ENCODE measurements around the gene NPAS3.

The NPAS3 gene

GRCh38 chr14:33381717-33382116 lies 443.0 kb downstream of the NPAS3 start:
- no peak for DNase-seq (ENCODE audit: low spot score)

DNA sequence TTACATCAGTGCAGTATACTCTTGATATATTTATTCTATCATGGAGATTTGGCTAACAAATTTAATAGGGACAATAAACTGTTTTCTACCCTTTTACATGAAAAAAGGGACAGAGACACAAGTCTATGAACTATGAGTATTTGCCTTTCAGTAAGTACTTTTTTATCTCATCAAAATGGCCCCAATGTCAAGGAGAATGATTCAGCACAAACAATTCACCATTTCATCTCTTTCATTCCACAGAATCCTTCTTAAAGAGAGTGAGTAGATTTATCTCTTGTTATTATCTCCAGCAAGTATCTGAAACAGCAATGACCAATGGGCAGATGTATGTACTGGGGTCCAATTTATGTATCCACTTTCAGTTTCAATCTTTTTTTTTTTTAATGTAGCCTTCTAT lies 447.5 kb downstream of the NPAS3 start:
- DNase-seq (ENCODE audit: low spot score), result no peak

DNA sequence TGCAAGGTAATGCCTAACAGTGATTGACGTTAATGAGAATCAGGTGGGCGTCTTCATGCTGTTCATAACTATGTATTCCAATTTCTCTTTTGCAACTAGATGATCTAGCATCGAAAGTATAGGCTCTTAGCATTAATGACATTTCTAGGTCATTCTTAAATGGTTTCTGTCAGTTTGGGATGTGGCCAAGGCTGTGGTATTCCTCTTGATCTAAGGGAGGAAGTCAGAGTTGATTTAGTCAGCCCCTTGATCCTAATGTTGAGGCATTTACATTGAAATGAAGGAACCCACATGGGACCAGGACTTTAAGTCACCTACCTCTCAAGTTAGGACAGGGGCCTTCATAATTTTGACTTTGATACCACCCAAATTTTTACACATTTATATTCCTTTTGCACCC lies 448.1 kb downstream of the NPAS3 start:
- DNase-seq (ENCODE audit: low spot score), result no peak

- no peak for DNase-seq (ENCODE audit: low spot score)
Measured at GRCh38 chr14:33390335-33390734, 451.7 kb downstream of the NPAS3 start.

GRCh38 chr14:33393231-33393894 lies 454.7 kb downstream of the NPAS3 start:
- no peak for DNase-seq (ENCODE audit: low spot score)

GRCh38 chr14:33393895-33394368 lies 455.3 kb downstream of the NPAS3 start:
- no peak for DNase-seq (ENCODE audit: low spot score)

- no peak for DNase-seq (ENCODE audit: low spot score)
Measured at GRCh38 chr14:33401311-33401710, 462.6 kb downstream of the NPAS3 start.

DNA sequence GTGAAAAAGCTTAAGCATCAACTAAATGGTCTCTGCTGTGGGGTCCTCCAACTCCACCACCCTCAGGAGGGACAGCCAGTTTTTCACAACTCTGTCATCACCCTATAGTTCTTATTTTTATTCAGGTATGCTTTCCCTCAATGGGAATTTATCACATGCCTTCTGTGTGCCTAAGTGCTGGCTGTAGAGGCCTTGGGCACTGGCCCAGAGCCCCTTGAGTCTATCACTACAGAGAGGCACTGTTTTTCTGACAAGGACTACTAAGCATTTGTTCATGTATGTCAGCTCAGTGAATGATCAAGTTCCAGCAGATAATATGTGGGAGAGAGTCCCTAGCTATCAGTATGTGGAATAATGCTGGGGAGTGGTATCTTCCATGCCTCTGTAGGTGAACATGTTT lies 463.9 kb downstream of the NPAS3 start:
- no peak for DNase-seq (ENCODE audit: low spot score)

DNA sequence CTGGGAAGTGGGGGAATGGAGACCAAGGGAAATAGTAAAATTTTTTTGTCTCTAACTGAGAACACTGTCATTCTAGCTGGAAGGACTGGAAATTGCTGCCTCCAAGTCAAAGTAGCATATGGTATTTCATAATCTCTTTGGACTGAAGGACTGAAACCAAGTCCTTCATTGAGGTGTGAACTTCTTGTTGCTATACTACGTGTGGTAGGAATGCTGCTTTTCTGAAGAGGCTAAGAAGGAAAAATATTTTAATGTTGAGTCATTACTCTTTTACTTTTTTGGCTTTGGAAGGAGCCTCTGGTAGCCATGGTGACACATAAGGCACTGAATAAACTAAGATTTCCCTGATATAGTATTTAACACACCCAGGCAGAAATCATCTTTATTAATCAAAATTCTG lies 465.4 kb downstream of the NPAS3 start:
- no peak for DNase-seq (ENCODE audit: low spot score)

- DNase-seq (ENCODE audit: low spot score), result no peak
Measured at GRCh38 chr14:33404964-33405574, 466.4 kb downstream of the NPAS3 start.

DNA sequence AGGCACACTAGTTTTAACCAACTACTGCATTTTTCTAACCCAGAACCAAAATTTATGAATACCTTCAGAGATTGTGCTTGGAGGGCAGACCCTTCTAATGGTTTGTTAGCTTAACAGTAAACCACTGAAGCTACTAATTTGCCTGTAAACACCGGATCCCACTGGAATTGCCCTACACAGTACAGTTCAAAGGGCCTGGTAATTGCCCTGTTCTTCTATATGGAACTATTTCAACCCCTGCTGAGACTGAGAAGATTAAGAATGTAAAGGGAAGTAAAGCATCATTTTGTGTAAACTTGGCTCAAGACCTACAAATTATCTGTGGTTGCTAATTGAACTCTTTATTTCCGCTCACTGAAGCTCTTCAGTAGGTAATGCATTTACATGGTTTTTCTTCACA lies 468.1 kb downstream of the NPAS3 start:
- no peak for DNase-seq (ENCODE audit: low spot score)

DNA sequence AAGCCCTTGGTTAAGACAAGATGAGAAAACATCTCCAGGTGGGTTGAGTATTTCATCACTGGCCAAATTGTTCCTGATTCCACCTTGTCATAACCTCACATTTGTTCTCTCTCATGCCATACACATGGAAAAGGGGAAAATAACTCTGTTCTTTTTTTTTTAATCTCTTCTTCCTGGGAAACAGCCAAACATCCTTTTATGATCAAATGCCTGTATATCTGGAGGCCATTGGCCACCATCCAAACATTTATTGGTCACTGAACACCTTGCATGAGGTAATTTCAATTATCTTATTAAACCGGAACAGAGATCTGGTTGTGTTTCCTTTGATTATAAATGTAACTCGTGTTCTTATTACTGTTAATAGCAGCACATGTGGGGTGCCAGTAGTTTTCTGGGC lies 469.6 kb downstream of the NPAS3 start:
- DNase-seq (ENCODE audit: low spot score), result no peak

DNA sequence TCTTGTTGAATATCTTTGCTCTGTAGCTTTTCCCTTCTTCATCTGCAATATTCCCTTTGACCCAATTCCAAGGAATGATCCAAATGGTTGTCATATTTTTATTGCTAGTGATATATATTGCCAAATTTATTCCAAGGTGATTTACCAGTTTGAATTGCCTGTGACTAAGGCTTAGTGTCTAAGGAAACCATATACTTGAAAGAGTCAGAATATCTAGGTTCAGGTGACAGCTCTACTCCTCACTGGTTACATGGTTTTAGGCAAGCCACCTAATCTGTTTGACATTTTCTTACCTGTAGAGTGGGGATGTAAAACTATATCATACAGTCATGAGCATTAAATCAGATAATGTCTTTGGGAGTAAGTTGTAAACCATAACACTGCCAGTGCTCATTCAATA lies 473.8 kb downstream of the NPAS3 start:
- DNase-seq (ENCODE audit: low spot score), result no peak

GRCh38 chr14:33413381-33413780 lies 474.7 kb downstream of the NPAS3 start:
- DNase-seq (ENCODE audit: low spot score), result no peak

DNA sequence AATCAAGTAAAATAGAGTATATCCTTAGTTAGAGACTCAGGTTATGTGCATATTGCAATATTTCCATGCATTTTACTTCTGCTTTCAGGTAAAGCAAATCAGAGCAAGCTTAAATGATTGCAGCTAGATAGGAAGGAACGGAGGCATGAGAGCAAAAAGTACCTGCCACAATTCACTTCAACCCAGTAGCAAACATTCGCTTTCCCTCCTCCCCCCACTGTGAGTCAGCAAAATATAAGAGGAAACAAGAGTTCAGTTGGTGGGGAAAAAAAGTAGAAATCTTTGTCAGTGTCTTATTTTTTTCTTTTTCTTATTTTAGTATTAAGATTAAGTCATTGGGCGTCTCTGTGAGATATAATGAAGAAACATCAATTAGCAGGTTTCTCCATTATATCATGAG lies 475.4 kb downstream of the NPAS3 start:
- DNase-seq (ENCODE audit: low spot score), result no peak

DNA sequence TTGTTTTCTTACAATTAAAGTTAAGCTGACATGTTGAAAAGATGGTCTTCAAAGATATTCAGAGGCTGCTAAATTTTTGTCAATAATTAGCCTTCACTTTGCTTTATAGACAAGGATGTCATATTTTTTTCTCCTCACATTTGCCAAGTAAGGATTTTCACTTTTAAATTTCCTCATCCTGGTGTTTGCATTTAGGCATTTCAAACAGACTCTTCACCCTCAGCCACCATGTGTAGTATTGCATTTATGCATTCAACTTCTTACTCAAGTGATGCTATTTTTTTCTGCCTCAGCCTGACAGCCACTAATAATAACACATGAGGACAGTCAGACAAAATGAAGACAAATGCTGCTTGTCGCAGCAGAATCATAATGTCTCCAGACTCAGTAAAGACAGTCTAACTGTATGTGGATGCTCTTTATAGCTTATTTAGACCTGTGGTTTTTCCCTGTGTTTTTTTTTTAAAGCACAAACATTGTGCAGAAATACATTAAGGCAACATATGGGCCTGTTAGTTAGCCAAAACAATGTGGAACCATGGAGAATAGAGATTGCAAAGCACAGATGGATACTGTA lies 481.5 kb downstream of the NPAS3 start:
- DNase-seq (ENCODE audit: low spot score), result no peak

GRCh38 chr14:33430414-33431035 lies 491.8 kb downstream of the NPAS3 start:
- no peak for DNase-seq (ENCODE audit: low spot score)

DNA sequence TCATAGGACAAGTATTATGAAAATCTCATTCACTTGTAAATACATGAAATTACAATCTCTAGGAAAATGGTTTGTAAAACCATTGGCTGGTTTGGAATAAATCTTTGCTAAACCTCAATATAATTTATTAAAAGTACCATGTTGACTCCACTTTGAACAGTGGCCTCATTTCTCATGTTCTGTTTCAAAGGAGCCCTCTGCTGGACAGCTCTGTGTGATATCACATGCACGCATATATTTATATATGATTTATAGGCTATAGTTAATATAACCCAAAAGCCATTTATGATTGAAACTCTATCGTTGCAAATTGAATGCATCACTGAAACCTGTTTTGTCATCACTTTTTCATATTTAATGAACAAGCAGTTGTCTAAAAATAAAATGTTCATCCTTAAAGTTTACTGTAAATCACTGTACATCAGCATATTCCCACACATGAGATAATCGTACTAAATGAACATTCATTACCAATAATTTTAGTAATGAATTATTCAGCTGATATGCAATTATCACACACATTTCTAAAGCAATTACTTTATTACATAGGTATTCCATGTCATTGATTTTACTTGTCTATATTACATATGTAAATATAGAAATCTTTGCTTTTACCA lies 493.8 kb downstream of the NPAS3 start:
- DNase-seq (ENCODE audit: low spot score), result peak; percentile 18

DNA sequence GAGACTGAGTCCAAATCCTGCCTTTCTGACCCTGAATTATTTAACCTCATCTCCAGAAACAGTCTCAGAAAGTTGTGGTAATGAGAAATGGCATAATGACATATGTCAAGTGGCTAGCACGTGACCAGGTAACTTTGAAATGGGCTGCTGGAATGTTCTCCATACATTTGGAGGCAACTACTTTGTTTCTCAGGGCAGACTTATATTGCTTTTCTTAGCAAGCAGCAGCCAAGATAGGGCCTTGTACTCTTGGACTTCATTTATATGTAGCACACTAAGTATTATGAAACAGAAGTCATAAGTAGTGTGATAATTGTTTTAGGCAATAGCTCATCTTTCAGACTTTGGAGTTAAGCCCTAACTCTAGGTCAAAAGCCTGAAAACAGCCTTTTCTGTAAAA lies 494.7 kb downstream of the NPAS3 start:
- DNase-seq (ENCODE audit: low spot score), result no peak

GRCh38 chr14:33435911-33436689 lies 497.4 kb downstream of the NPAS3 start:
- DNase-seq (ENCODE audit: low spot score), result no peak

DNA sequence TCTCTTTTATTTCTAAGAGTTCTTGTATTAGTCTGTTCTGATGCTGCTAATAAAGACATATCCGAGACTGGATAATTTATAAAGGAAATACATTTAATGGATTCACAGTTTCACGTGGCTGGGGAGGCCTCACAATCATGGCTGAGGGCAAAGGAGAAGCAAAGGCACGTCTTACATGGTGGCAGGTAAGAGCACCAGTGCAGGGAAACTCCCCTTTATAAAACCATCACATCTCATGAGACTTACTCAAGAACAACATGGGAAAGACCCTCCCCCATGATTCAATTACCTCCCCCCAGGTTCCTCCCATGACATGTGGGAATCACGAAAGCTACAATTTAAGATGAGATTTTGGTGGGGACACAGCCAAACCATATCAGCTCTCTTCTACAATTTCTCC lies 503.0 kb downstream of the NPAS3 start:
- no peak for DNase-seq (ENCODE audit: low spot score)

DNA sequence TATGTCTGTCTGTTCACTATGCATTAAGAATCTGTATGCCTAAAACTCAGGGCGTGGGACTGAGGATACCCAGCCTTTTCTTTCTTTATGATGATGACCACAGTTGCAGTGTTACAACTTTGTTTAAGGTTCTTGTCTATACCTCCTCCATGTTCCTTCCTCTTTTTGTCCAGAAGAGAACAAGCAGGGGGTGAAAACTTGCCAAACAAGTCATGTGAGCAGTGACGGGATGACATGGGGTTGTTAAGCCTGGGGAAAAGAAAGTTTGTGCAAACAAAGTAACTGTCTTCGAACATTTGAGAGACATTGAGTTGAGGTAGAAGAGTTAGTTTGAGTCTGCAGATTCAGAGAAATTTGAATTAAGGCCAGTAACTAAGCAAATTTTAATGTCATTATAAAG lies 505.5 kb downstream of the NPAS3 start:
- no peak for DNase-seq (ENCODE audit: low spot score)

Measured in LoVo (cell line).